Kidney tubule cell (primary cell): Measurements from ENCODE around the gene TRAP1.

Source experiments
- DNase-seq: peaks from one replicate; pipeline ENCODE4 v3.0.0-alpha.2; 2018; ENCODE audit warnings: low spot score

The TRAP1 gene

GRCh38 chr16:3717235-3718018 is at the start of gene TRAP1:
TSS of gene TRAP1 (minus strand) at chr16:3717524. CDS start at chr16:3717508, 16 bp downstream.
- DNase-seq, result peak; percentile 86

- no peak for DNase-seq
Observed at GRCh38 chr16:3766177-3766576, 48.9 kb upstream of the TRAP1 start.

GRCh38 chr16:3764409-3764808 is 47.1 kb upstream of the TRAP1 start:
- no peak for DNase-seq

- DNase-seq, result no peak
Observed at GRCh38 chr16:3762107-3762750, 44.9 kb upstream of the TRAP1 start.

- no peak for DNase-seq
Observed at GRCh38 chr16:3761375-3762106, 44.2 kb upstream of the TRAP1 start.

GRCh38 chr16:3760518-3760917 is 43.2 kb upstream of the TRAP1 start:
- DNase-seq, result no peak

- DNase-seq, result no peak
Observed at GRCh38 chr16:3759736-3760135, 42.4 kb upstream of the TRAP1 start.

- DNase-seq, result no peak
Observed at GRCh38 chr16:3756113-3756512, 38.8 kb upstream of the TRAP1 start.

GRCh38 chr16:3755249-3755648 is 37.9 kb upstream of the TRAP1 start:
- peak; percentile 25 for DNase-seq

GRCh38 chr16:3754772-3755171 is 37.4 kb upstream of the TRAP1 start:
- no peak for DNase-seq

GRCh38 chr16:3754081-3754703 is 36.9 kb upstream of the TRAP1 start:
- DNase-seq, result no peak

- DNase-seq, result no peak
Observed at GRCh38 chr16:3752984-3753383, 35.7 kb upstream of the TRAP1 start.

GRCh38 chr16:3751878-3752277 is 34.6 kb upstream of the TRAP1 start:
- DNase-seq, result no peak

- no peak for DNase-seq
Observed at GRCh38 chr16:3748307-3748706, 31.0 kb upstream of the TRAP1 start.

- DNase-seq, result no peak
Observed at GRCh38 chr16:3745751-3746355, 28.5 kb upstream of the TRAP1 start.

GRCh38 chr16:3744018-3744417 is 26.7 kb upstream of the TRAP1 start:
- no peak for DNase-seq

GRCh38 chr16:3740934-3741333 is 23.6 kb upstream of the TRAP1 start:
- DNase-seq, result no peak

GRCh38 chr16:3740186-3740585 is 22.9 kb upstream of the TRAP1 start:
- DNase-seq, result no peak

- DNase-seq, result no peak
Observed at GRCh38 chr16:3739636-3740035, 22.3 kb upstream of the TRAP1 start.

GRCh38 chr16:3738541-3738940 is 21.2 kb upstream of the TRAP1 start:
- no peak for DNase-seq

- DNase-seq, result no peak
Observed at GRCh38 chr16:3738128-3738527, 20.8 kb upstream of the TRAP1 start.

GRCh38 chr16:3737181-3737580 is 19.9 kb upstream of the TRAP1 start:
- DNase-seq, result no peak
